RPMI8226 (cell line): ENCODE measurements around the gene SLC38A10.

ENCODE experiments used
- DNase-seq: peaks from one replicate; pipeline ENCODE4 v3.0.0-alpha.2; 2015

SLC38A10 gene

GRCh38 chr17:81295031-81295675, at the start of gene SLC38A10:
SLC38A10 (minus strand) TSS chr17:81295307; CDS start chr17:81294921, 386 bp downstream.
- peak; percentile 94 for DNase-seq

GRCh38 chr17:81342269-81343070, 47.4 kb upstream of the SLC38A10 start:
- DNase-seq = no peak

- DNase-seq = no peak
These were observed 46.6 kb upstream of the SLC38A10 start for GRCh38 chr17:81341516-81342268.

- DNase-seq = no peak
These were observed 45.8 kb upstream of the SLC38A10 start for GRCh38 chr17:81340607-81341515.

GRCh38 chr17:81339534-81340296, 44.6 kb upstream of the SLC38A10 start:
- DNase-seq = no peak

GRCh38 chr17:81339191-81339533, 44.1 kb upstream of the SLC38A10 start:
- no peak for DNase-seq

- no peak for DNase-seq
These were observed 43.4 kb upstream of the SLC38A10 start for GRCh38 chr17:81338274-81339190.

- peak; percentile 33 for DNase-seq
These were observed 42.4 kb upstream of the SLC38A10 start for GRCh38 chr17:81337476-81337879.

- DNase-seq = no peak
These were observed 41.8 kb upstream of the SLC38A10 start for GRCh38 chr17:81336930-81337325.

GRCh38 chr17:81336296-81336929, 41.3 kb upstream of the SLC38A10 start:
- DNase-seq = no peak

GRCh38 chr17:81335773-81336157, 40.7 kb upstream of the SLC38A10 start:
- DNase-seq = peak; percentile 65

- peak; percentile 28 for DNase-seq
These were observed 40.1 kb upstream of the SLC38A10 start for GRCh38 chr17:81334987-81335772.

GRCh38 chr17:81334391-81334901, 39.3 kb upstream of the SLC38A10 start:
- no peak for DNase-seq

- no peak for DNase-seq
These were observed 38.7 kb upstream of the SLC38A10 start for GRCh38 chr17:81333616-81334368.

- DNase-seq = peak; percentile 44
These were observed 37.9 kb upstream of the SLC38A10 start for GRCh38 chr17:81332914-81333528.

GRCh38 chr17:81332118-81332834, 37.2 kb upstream of the SLC38A10 start:
- DNase-seq = no peak

GRCh38 chr17:81331527-81332043, 36.5 kb upstream of the SLC38A10 start:
- DNase-seq = no peak
